SK-N-SH (cell line): ENCODE measurements around the gene NMNAT1. TPM values are rescaled to one million over a fixed set of nuclear protein-coding genes. Genes with fewer than 3 reads are reported as not detected.

Experiments used
- CTCF ChIA-PET: fragments of 300-600, 350-600 bp; formaldehyde crosslinking; extraction: SDS; loops from one replicate; lab custom pipeline; 2021; lab: Yijun Ruan, JAX
- POLR2A ChIA-PET: fragments of 350-600 bp; sonication (Branson Sonifier 250); formaldehyde crosslinking; extraction: SDS; loops from one replicate; lab custom pipeline; 2020; ENCODE audit warnings: antibody characterized with exemption, inconsistent platforms; lab: Yijun Ruan, JAX
- DNase-seq: peaks from one replicate; pipeline ENCODE4 v3.0.0; 2012
- H2AFZ ChIP-seq: fragments of 200-600 bp; sonication (generic); 2 replicates; pipeline ENCODE4 v1.8.1; 2016; ENCODE audit warnings: antibody characterized with exemption, mild to moderate bottlenecking, low read depth
- H3F3A ChIP-seq: fragments of 200-600 bp; sonication (generic); replicated peaks from 2 replicates; pipeline ENCODE3; 2016; ENCODE audit warnings: antibody characterized with exemption, mild to moderate bottlenecking; ENCODE audit not compliant: insufficient read depth
- H3K27ac ChIP-seq, 2 experiments: fragments of 200-500 bp in 1 of 2; fragments of 200-600 bp in 1 of 2; sonication (Bioruptor generic) in 1 of 2; sonication (generic), shearing (Covaris generic) in 1 of 2; 2 replicates each; pipeline versions ENCODE4 v1.5.1 to v1.6.1; 2014 to 2016; ENCODE audit warnings: low read depth in 2 of 2, inconsistent platforms in 1 of 2, low read length in 1 of 2, mild to moderate bottlenecking in 1 of 2, mixed read lengths in 1 of 2
- H3K27me3 ChIP-seq: fragments of 200-600 bp; sonication (generic), shearing (Covaris generic); 2 replicates; pipeline ENCODE4 v1.6.1; 2016; ENCODE audit warnings: mixed run types; ENCODE audit not compliant: insufficient read depth
- H3K36me3 ChIP-seq, 2 experiments: fragments of 200-500 bp in 1 of 2; fragments of 200-600 bp in 1 of 2; sonication (Bioruptor generic) in 1 of 2; sonication (generic) in 1 of 2; replicated peaks in 1 of 2; 2 replicates each; pipeline versions ENCODE3 to v1.5.1; 2014 to 2016; ENCODE audit warnings: low read length in 1 of 2, mild to moderate bottlenecking in 1 of 2; ENCODE audit not compliant: insufficient read depth in 2 of 2, control insufficient read depth in 1 of 2
- H3K4me1 ChIP-seq, 2 experiments: fragments of 200-500 bp in 1 of 2; fragments of 200-600 bp in 1 of 2; sonication (Bioruptor generic) in 1 of 2; sonication (generic), shearing (Covaris generic) in 1 of 2; 2 replicates each; pipeline versions ENCODE4 v1.5.1 to v1.6.1; 2014 to 2016; ENCODE audit warnings: low read depth in 1 of 2, low read length in 1 of 2, mixed run types in 1 of 2; ENCODE audit not compliant: insufficient read depth in 2 of 2, control insufficient read depth in 1 of 2
- H3K4me2 ChIP-seq: fragments of 200-600 bp; sonication (generic), shearing (Covaris generic); 2 replicates; pipeline ENCODE4 v1.6.1; 2017; ENCODE audit warnings: mixed run types
- H3K4me3 ChIP-seq, 2 experiments: fragments of 200-500 bp in 1 of 2; fragments of 200-600 bp in 1 of 2; sonication (Bioruptor generic) in 1 of 2; sonication (generic), shearing (Covaris generic) in 1 of 2; 2 replicates each; pipeline versions ENCODE4 v1.5.1 to v1.8.1; 2014 to 2016; ENCODE audit warnings: low read depth in 2 of 2, inconsistent platforms in 1 of 2, low read length in 1 of 2, mild to moderate bottlenecking in 1 of 2, mixed read lengths in 1 of 2, moderate library complexity in 1 of 2
- H3K79me2 ChIP-seq: fragments of 200-600 bp; sonication (generic); 2 replicates; pipeline ENCODE4 v1.8.1; 2017; ENCODE audit warnings: mild to moderate bottlenecking; ENCODE audit not compliant: insufficient read depth
- H3K9ac ChIP-seq: fragments of 200-600 bp; sonication (generic); 2 replicates; pipeline ENCODE4 v1.6.1; 2017; ENCODE audit warnings: mixed run types
- H3K9me2 ChIP-seq: fragments of 200-600 bp; sonication (generic); 2 replicates; pipeline ENCODE4 v1.6.1; 2017; ENCODE audit warnings: mixed run types
- H3K9me3 ChIP-seq: fragments of 200-600 bp; sonication (generic); 2 replicates; pipeline ENCODE4 v1.6.1; 2017; ENCODE audit warnings: mixed run types, mild to moderate bottlenecking, moderate library complexity
- H4K20me1 ChIP-seq: fragments of 200-600 bp; sonication (generic); 2 replicates; pipeline ENCODE4 v1.6.1; 2017; ENCODE audit warnings: mild to moderate bottlenecking, mixed run types; ENCODE audit not compliant: insufficient read depth
- CHD2 ChIP-seq: fragments of 150-350 bp; IDR thresholded peaks from 2 replicates; pipeline ENCODE4 v1.6.1; 2018; ENCODE audit warnings: low read length; ENCODE audit not compliant: partially characterized antibody
- ELF1 ChIP-seq: IDR thresholded peaks from 2 replicates; pipeline ENCODE4 v1.4.0; 2012
- FOSL2 ChIP-seq: IDR thresholded peaks from 2 replicates; pipeline ENCODE4 v1.4.0; 2012; ENCODE audit warnings: low read depth, mild to moderate bottlenecking, moderate library complexity, borderline replicate concordance
- FOXJ3 ChIP-seq: sonication (generic); formaldehyde crosslinking; IDR thresholded peaks from 2 replicates; pipeline ENCODE4 v1.5.1; 2020; ENCODE audit warnings: mild to moderate bottlenecking, missing genetic modification reagents
- JUND ChIP-seq: IDR thresholded peaks from 2 replicates; pipeline ENCODE4 v1.4.0; 2012
- MXI1 ChIP-seq: IDR thresholded peaks from 2 replicates; pipeline ENCODE4 v1.6.1; 2012; ENCODE audit warnings: mild to moderate bottlenecking, low read depth, low read length, improper control_type of control experiment
- NFIC ChIP-seq: IDR thresholded peaks from 2 replicates; pipeline ENCODE4 v1.4.0; 2012; ENCODE audit warnings: borderline replicate concordance
- POLR2AphosphoS5 ChIP-seq: IDR thresholded peaks from 2 replicates; pipeline ENCODE4 v1.6.1; 2012; ENCODE audit warnings: low read depth, low read length
- RAD21 ChIP-seq: IDR thresholded peaks from 2 replicates; pipeline ENCODE4 v1.6.1; 2012; ENCODE audit warnings: mild to moderate bottlenecking, low read length
- RCOR1 ChIP-seq: fragments of 150-350 bp; IDR thresholded peaks from 2 replicates; pipeline ENCODE4 v1.6.1; 2017; ENCODE audit warnings: antibody characterized with exemption, low read length
- RFX5 ChIP-seq: IDR thresholded peaks from 2 replicates; pipeline ENCODE4 v1.6.1; 2012; ENCODE audit warnings: mild to moderate bottlenecking, improper control_type of control experiment, low read length
- RXRA ChIP-seq: IDR thresholded peaks from 2 replicates; pipeline ENCODE4 v1.4.0; 2012; ENCODE audit warnings: low read depth, mild to moderate bottlenecking, borderline replicate concordance
- SIN3A ChIP-seq: IDR thresholded peaks from 2 replicates; pipeline ENCODE4 v1.6.1; 2012; ENCODE audit warnings: low read depth, mild to moderate bottlenecking, low read length, moderate library complexity, borderline replicate concordance
- SMC3 ChIP-seq: IDR thresholded peaks from 2 replicates; pipeline ENCODE4 v1.6.1; 2012; ENCODE audit warnings: low read depth, low read length, improper control_type of control experiment
- TAF1 ChIP-seq: IDR thresholded peaks from 2 replicates; pipeline ENCODE4 v1.6.1; 2012; ENCODE audit warnings: low read depth, mild to moderate bottlenecking, low read length, moderate library complexity, borderline replicate concordance
- TCF12 ChIP-seq: IDR thresholded peaks from 2 replicates; pipeline ENCODE4 v1.4.0; 2012
- TEAD4 ChIP-seq: IDR thresholded peaks from 2 replicates; pipeline ENCODE4 v1.4.0; 2012; ENCODE audit warnings: mild to moderate bottlenecking, borderline replicate concordance; ENCODE audit not compliant: insufficient read depth
- WGBS: methylation state at CpG from one replicate; pipeline ENCODE4 v1.1.6; 2017; ENCODE audit warnings: low lambda C conversion rate; 5-methylcytosine and 5-hydroxymethylcytosine counted together
- polyA plus RNA-seq, 3 experiments: library from polyadenylated mRNA; depleted of rRNA; stranded (reverse); fragments of >200 nt; gene quantifications; 2 replicates each; pipeline ENCODE4 v1.2.3, GENCODE V29; 2012
- TF ChIP-seq, protein P1 (sequence below): IDR thresholded peaks from 2 replicates; pipeline ENCODE4 v1.4.0; 2012; ENCODE audit warnings: low read depth
- TF ChIP-seq, protein P2 (sequence below): IDR thresholded peaks from 2 replicates; pipeline ENCODE4 v1.6.1; 2012; ENCODE audit warnings: mild to moderate bottlenecking, low read depth, low read length, moderate library complexity

NMNAT1 gene
- polyA plus RNA-seq, 1 of the 3 experiments (the other 2 are of a cell fraction): 7.0 TPM

DNA sequence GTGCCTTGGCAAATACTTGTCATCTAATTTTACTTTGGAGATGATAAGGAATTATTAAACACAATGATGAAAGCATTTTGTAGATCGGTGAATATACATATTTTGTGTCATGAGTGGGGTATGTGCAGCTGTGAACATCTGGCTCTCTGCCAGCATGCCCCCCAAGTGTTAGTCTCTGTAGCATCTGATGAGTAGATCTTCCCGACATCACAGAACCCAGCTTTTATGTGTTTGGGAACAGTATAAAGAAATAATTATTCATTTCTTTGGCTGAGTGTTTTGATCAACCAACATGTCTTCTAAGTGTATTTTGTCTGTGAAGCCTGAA is 28.7 kb upstream of the NMNAT1 start:
- DNase-seq: no peak
- H3K27me3 ChIP-seq: no peaks in the 10 kb centered on the region
- no peak overlapping the region for H3K9ac ChIP-seq
- H3F3A ChIP-seq: peaks cover 12% of the 10 kb centered on the region
- H3K4me2 ChIP-seq: no peak overlapping the region
- POLR2A ChIA-PET: no interaction called here
- no peak overlapping the region for H3K4me3 ChIP-seq
- no peaks in the 10 kb centered on the region for H3K9me3 ChIP-seq
- H3K79me2 ChIP-seq: peaks cover 1% of the 10 kb centered on the region; the same call in 1 of the 2 replicates
- H3K27ac ChIP-seq: no peak overlapping the region
- TF ChIP-seq, protein P1, sequence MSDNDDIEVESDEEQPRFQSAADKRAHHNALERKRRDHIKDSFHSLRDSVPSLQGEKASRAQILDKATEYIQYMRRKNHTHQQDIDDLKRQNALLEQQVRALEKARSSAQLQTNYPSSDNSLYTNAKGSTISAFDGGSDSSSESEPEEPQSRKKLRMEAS: no peak
- TF ChIP-seq RAD21 (no peak), FOXJ3 (CRISPR knock-in tag) (no peak), TCF12 (no peak), TAF1 (no peak), ELF1 (no peak), RCOR1 (no peak), RXRA (no peak), SMC3 (no peak)
- TF ChIP-seq, protein P2, sequence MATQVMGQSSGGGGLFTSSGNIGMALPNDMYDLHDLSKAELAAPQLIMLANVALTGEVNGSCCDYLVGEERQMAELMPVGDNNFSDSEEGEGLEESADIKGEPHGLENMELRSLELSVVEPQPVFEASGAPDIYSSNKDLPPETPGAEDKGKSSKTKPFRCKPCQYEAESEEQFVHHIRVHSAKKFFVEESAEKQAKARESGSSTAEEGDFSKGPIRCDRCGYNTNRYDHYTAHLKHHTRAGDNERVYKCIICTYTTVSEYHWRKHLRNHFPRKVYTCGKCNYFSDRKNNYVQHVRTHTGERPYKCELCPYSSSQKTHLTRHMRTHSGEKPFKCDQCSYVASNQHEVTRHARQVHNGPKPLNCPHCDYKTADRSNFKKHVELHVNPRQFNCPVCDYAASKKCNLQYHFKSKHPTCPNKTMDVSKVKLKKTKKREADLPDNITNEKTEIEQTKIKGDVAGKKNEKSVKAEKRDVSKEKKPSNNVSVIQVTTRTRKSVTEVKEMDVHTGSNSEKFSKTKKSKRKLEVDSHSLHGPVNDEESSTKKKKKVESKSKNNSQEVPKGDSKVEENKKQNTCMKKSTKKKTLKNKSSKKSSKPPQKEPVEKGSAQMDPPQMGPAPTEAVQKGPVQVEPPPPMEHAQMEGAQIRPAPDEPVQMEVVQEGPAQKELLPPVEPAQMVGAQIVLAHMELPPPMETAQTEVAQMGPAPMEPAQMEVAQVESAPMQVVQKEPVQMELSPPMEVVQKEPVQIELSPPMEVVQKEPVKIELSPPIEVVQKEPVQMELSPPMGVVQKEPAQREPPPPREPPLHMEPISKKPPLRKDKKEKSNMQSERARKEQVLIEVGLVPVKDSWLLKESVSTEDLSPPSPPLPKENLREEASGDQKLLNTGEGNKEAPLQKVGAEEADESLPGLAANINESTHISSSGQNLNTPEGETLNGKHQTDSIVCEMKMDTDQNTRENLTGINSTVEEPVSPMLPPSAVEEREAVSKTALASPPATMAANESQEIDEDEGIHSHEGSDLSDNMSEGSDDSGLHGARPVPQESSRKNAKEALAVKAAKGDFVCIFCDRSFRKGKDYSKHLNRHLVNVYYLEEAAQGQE: no peak
- TF ChIP-seq, all 33 proteins: peak for 0
- Histone ChIP-seq H4K20me1 (no peaks in the 10 kb centered on the region), H3K4me1 (peaks cover 2 to 4% of the 10 kb centered on the region in 2 experiments; a peak in 2 of 4 replicates), H2AFZ (no peak overlapping the region), H3K36me3 (no peaks in the 10 kb centered on the region), H3K9me2 (no peaks in the 10 kb centered on the region)
- 62% methylated on average over 2 of the region's 2 CpGs for WGBS
- CTCF ChIA-PET: interaction anchor here (1.0 to 2.7 kb wide), 3 partner anchors 8 to 47 kb away, joined by 4 to 14 read pairs (median 4); no protein-coding TSS in a partner anchor

DNA sequence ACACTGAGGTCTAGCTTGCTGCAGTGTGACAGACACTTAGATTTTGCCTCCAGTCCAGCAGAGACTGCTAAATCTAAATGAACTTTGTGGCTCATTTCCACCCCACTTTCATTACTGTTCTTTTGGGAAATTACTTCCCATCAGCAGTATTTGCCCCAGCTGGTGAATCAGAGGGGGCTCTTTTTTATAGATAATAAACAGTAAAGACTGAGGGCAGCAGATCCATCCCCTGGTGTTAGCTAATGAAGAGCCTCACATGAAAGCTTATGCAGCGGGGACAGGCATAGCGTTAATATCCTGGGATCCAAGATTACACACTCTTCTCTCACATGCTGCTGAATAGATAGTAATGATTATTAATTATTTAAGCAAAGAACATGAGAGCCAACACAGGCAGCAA is 26.8 kb upstream of the NMNAT1 start:
- Histone ChIP-seq H3K79me2 (no peaks in the 10 kb centered on the region), H3K9ac (no peak overlapping the region), H3K9me2 (no peaks in the 10 kb centered on the region), H3K4me2 (no peak overlapping the region), H3F3A (peaks cover 4% of the 10 kb centered on the region), H3K9me3 (no peaks in the 10 kb centered on the region), H3K4me3 (no peak overlapping the region), H3K27me3 (no peaks in the 10 kb centered on the region), H3K4me1 (peaks cover under 1% of the 10 kb centered on the region in 2 experiments; a peak in 1 of 4 replicates), H2AFZ (no peak overlapping the region), H3K27ac (no peak overlapping the region), H3K36me3 (no peaks in the 10 kb centered on the region), H4K20me1 (no peaks in the 10 kb centered on the region)
- ChIA-PET CTCF (interaction anchor here (1.2 to 1.3 kb wide), 2 partner anchors 13 to 49 kb away, joined by 3 read pairs; no protein-coding TSS in a partner anchor), POLR2A (no interaction called here)
- 92% methylated on average over 2 of the region's 2 CpGs for WGBS
- no peak for DNase-seq
- no peak for TF ChIP-seq RCOR1
- no peak for TF ChIP-seq TEAD4
- TF ChIP-seq FOXJ3 (CRISPR knock-in tag): no peak
- TF ChIP-seq NFIC: no peak
- TF ChIP-seq, protein P2: no peak
- no peak for TF ChIP-seq JUND
- no peak for TF ChIP-seq CHD2
- TF ChIP-seq FOSL2: no peak
- TF ChIP-seq SIN3A: no peak
- TF ChIP-seq ELF1: no peak
- no peak for TF ChIP-seq MXI1
- TF ChIP-seq, protein P1: no peak
- no peak for TF ChIP-seq POLR2AphosphoS5
- TF ChIP-seq RFX5: no peak
